Renal cortical epithelial cell (primary cell): Measurements from ENCODE around the gene MBOAT7. TPM values are rescaled to one million over a fixed set of nuclear protein-coding genes. Genes with fewer than 3 reads are reported as not detected.
"Not testable (repeated sequence)": the region's sequence is repeated elsewhere in the genome, so short reads cannot be mapped to it uniquely, and the experiment has no call there.

Experiments used
- DNase-seq: peaks from one replicate; pipeline ENCODE4 v3.0.0-alpha.2; 2011; ENCODE audit warnings: low read depth
- total RNA-seq: library from RNA; depleted of rRNA; stranded (reverse); fragments of >200 nt; gene quantifications from 2 replicates; pipeline ENCODE4 v1.2.3, GENCODE V29; 2014

MBOAT7 gene
- total RNA-seq, 1 donor from 2014 or later: 132 TPM

- DNase-seq: no peak
Measured at GRCh38 chr19:54209058-54209810, 19.9 kb upstream of the MBOAT7 start.

DNA sequence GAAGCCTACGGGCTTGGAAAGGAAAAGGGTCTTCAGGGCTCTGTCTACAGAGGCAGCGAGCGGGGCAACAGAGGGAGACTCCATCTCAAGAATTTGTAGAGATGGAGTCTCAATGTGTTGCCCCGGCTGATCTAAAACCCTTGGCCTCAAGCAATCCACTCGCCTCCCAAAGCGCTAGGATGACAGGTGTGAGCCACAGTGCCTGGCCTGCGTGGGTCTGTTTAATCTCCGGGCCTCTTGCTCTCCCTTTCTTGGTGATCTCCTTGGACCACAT is 19.3 kb upstream of the MBOAT7 start:
- no peak for DNase-seq

DNA sequence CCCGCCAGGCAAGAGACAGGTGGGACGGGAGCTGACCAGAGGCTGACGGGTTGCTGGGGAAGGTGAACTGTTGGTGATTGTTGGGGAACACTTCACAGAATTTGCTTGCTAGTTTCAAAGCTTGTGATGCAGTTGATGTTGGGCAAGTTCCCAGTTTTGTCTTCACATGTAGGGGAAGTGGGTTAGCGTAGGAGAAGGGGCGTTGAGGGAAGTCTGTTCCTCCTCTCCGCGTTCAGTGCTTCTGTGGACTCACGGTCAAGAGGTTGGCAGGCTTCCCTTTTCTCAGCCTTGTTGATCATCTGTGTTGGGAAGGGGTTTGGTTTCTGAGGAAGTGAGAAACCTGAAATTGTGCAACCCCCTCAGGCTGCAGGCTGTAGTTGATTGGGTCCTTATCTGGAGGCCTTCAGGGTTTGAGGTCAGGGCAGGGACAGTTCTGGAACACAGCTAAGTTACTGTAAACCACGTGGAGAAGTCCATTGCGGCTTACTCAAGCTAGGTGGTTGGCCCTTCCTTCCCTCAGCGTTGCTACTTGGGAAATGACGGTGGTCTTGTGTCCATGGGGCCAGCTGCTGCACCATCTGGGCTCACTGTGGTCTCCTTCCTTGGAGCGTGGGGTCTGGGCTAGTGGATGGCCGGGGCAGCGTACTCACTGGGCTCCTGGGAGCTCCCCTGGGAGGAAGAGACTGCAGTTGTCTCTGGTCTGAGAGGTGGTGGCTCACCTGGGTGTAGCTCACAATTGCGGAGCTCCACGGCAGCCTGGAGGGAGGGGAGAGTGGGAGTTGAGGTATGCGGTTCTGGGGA is 18.8 kb upstream of the MBOAT7 start:
- peak; percentile 55 for DNase-seq

- DNase-seq: no peak
Measured at GRCh38 chr19:54207676-54207982, 18.2 kb upstream of the MBOAT7 start.

GRCh38 chr19:54207193-54207592 is 17.8 kb upstream of the MBOAT7 start:
- not testable (repeated sequence) for DNase-seq

DNA sequence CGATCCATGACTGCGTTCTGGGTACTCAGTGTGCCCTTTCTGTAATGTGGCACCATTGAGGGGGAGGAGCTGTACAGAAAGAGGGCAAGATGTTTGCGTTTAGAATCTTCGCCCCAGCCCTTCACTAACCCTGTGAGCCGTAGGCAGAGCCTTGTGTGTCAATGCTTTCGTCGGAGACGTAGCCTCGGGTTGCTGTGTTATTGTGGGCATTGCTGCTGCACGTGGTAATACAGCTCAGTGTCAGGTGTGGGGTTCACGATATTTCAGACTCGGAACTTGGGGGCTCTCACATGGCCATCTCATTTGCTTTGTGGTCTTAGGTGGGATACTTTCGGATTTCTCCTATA is 17.4 kb upstream of the MBOAT7 start:
- no peak for DNase-seq

GRCh38 chr19:54206030-54206830 is 16.9 kb upstream of the MBOAT7 start:
- DNase-seq: no peak

- no peak for DNase-seq
Measured at GRCh38 chr19:54204767-54205468, 15.5 kb upstream of the MBOAT7 start.

GRCh38 chr19:54203151-54203611 is 13.8 kb upstream of the MBOAT7 start:
- DNase-seq: peak; percentile 81

DNA sequence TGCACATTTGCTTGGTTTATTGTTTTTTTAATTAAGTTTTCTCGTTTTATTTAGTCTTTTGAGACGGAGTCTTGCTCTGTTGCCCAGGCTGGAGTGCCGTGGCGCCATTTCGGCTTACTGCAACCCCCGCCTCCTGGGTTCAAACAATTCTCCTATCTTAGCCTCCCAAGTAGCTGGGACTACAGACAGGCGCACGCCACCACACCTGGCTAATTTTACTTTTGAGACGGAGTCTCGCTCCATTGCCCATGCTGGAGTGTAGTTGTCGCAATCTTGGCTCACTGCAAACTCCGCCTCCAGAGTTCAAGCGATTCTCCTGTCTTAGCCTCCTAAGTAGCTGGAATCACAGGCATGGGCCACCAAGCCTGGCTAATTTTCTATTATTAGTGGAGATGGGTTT is 12.6 kb upstream of the MBOAT7 start:
- peak; percentile 54 for DNase-seq

DNA sequence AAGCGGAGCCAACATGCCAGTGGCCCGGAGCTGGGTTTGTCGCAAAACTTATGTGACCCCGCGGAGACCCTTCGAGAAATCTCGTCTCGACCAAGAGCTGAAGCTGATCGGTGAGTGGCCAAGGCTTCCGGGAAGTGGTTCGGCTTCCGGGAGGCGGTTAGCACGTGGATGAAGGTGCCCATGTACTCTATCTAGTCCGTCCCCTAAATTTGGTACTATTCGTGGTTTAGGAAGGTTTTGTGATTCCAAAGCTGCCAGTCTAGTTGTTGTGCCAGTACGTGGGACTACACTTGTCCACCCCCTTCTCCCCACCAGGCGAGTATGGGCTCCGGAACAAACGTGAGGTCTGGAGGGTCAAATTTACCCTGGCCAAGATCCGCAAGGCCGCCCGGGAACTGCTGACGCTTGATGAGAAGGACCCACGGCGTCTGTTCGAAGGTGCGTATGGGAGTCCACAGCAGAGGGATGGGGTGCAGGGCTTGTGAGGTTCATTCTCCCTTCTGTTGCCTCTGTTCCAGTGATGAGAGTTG is 11.9 kb upstream of the MBOAT7 start:
- DNase-seq: no peak

DNA sequence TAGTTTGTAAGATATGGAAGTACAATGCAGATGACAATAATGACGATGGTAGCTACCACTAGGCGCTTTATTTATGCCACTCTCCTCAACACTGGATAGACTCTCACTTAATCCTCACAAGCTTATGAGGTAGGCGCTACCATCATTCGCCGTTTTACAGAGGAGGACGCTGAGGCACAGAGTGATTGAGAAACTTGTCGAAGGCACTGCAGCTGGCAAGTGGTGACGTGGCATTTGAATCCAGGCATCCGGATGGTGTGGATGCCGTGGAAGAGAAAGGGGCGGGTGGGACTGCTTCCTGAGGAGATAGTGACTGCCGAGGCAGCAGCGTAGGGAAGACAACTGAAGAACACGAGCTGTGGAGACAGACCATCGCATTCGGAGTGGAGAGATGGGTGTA is 10.0 kb upstream of the MBOAT7 start:
- DNase-seq: no peak

GRCh38 chr19:54197121-54197520 is 7.7 kb upstream of the MBOAT7 start:
- DNase-seq: no peak

DNA sequence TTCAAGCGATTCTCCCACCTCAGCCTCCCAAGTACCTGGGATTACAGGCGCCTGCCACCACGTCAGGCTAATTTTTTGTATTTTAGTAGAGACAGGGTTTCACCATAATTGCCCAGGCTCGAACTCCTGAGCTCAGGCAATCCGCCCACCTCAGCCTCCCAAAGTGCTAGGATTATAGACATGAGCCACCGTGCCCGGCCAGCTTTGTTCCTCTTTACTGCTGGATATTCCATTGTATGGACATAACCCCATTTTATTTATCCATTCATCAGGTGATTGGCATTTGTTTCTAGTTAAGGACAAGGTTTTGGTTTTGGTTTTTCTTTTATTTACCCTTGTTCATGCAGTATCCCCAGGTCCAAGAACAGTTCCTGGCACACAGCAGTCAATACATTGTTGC is 7.2 kb upstream of the MBOAT7 start:
- DNase-seq: no peak

- not testable (repeated sequence) for DNase-seq
Measured at GRCh38 chr19:54194463-54194862, 5.1 kb upstream of the MBOAT7 start.

- DNase-seq: no peak
Measured at GRCh38 chr19:54193011-54193410, 3.6 kb upstream of the MBOAT7 start.

DNA sequence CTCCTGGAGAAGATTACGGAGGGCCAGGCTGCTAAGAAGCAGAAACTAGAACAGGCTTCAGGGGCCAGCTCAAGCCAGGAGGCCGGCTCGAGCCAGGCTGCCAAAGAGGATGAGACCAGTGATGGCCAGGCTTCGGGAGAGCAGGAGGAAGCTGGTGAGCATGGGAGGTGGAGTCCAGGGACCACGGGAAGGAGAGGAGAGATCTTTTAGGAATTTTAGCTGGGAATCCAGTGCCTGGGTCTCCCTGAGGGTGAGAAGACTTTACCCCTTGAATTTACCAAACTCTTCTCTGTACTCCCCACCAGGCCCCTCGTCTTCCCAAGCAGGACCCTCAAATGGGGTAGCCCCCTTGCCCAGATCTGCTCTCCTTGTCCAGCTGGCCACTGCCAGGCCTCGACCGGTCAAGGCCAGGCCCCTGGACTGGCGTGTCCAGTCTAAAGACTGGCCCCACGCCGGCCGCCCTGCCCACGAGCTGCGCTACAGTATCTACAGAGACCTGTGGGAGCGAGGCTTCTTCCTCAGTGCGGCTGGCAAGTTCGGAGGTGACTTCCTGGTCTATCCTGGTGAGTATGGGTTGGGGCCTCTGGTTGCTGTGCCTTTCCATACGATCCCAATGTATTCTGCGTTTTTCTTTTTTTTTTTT is 2.6 kb upstream of the MBOAT7 start:
- DNase-seq: no peak

- DNase-seq: no peak
Measured at GRCh38 chr19:54191011-54191810, 1.8 kb upstream of the MBOAT7 start, which contains the start of gene TSEN34. Gene TSEN34 (plus strand): TSS chr19:54191308. CDS start chr19:54191365, 57 bp downstream.

- DNase-seq: peak; percentile 98
Measured at GRCh38 chr19:54190503-54191010, 1.2 kb upstream of the MBOAT7 start.
